ENCODE measurements around the gene SLC16A10. TPM values are rescaled to one million over a fixed set of nuclear protein-coding genes. Genes with fewer than 3 reads are reported as not detected.

SLC16A10 gene
- total and polyA plus RNA-seq, 2 donors (not counting 3 experiments of a cell fraction or from before 2014, with no cell fraction given) = not detected

DNA sequence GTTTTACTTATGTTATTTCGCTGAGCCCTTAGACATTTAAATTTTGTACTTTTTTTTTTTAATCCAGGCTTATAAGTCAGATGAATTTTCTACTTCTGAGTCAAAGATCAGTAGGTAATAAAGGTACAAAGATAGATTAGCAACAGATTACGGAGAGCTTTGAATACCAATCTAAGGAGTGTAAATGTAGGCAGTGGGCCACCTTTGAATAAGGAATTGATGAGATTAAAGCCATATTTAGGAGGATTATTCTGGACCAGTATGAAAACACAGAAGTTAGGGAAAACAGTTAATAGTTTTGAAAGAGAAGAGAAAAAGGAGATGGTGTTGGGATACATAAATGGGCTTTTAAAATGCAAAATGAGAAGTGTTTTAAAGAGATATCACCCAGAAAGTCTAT is 117.6 kb downstream of the SLC16A10 start:
- no TSS peak for BruUV-seq (replicated peaks)
- POLR2A ChIA-PET = no interaction called here
- dilution Hi-C loops (cut with MboI; ENCODE audit: extremely low pct_ligation_motif_present, low sequenced_read_pairs) (no loop called here), intact Hi-C loops (cut with micrococcal nuclease) (no loop called here)
- Histone ChIP-seq H3K27me3 (ENCODE audit: control insufficient read depth in 2 of 2, insufficient read depth in 2 of 2, low read length in 2 of 2) (peaks cover 7 to 10% of the 10 kb centered on the region in 2 experiments), H3K9me1 (replicated peaks; ENCODE audit: control insufficient read depth, extremely low read depth, insufficient read depth, low read length) (no peaks in the 10 kb centered on the region), H3K4me3 (replicated peaks in 1 of 3; ENCODE audit: insufficient read depth in 1 of 3, low read depth in 1 of 3, low read length in 3 of 3) (no peak overlapping the region), H3K27ac (ENCODE audit: insufficient read depth, low read depth, low read length) (no peak overlapping the region), H3K9ac (replicated peaks; ENCODE audit: extremely low read depth, insufficient read depth, low read length) (no peak overlapping the region), H3K9me3 (replicated peaks; ENCODE audit: control insufficient read depth, insufficient read depth, low read length) (no peaks in the 10 kb centered on the region), H4K20me1 (replicated peaks; ENCODE audit: control insufficient read depth, extremely low read depth, insufficient read depth, low read length) (no peaks in the 10 kb centered on the region), H3K36me3 (ENCODE audit: control insufficient read depth in 2 of 2, extremely low read depth in 1 of 2, insufficient read depth in 2 of 2, low read length in 2 of 2) (no peaks in the 10 kb centered on the region), H2AFZ (ENCODE audit: low read depth, low read length) (no peak overlapping the region), H3K4me2 (ENCODE audit: insufficient read depth, low read length) (no peak overlapping the region), H3K4me1 (ENCODE audit: control insufficient read depth, extremely low read depth, insufficient read depth, low read length) (no peaks in the 10 kb centered on the region), H3K79me2 (ENCODE audit: control insufficient read depth, insufficient read depth, low read length) (no peaks in the 10 kb centered on the region)
- FAIRE-seq (no peak), DNase-seq (ENCODE audit: low read depth, low spot score) (no peak)
- CTCF ChIA-PET = interaction anchor here (5.8 kb wide), 1 partner anchor 146 kb away, joined by 64 read pairs; no protein-coding TSS in a partner anchor
- TF ChIP-seq MAX (IDR thresholded peaks at IDR 0.05; ENCODE audit: insufficient read depth, insufficient read length) (no peak), POLR2AphosphoS5 (IDR thresholded peaks at IDR 0.05; ENCODE audit: insufficient read depth, low read depth, low read length) (no peak), POLR2A (IDR thresholded peaks at IDR 0.05; ENCODE audit: low read depth, low read length) (no peak), EZH2 (IDR thresholded peaks at IDR 0.05; ENCODE audit: borderline replicate concordance, low read depth, low read length, severe bottlenecking) (no peak), MYC (IDR thresholded peaks at IDR 0.05; ENCODE audit: low read depth, low read length) (no peak), GATA2 (IDR thresholded peaks at IDR 0.05; ENCODE audit: insufficient read depth, insufficient read length, low read depth, low read length) (no peak), FOS (IDR thresholded peaks at IDR 0.05; ENCODE audit: borderline replicate concordance, insufficient read depth, low read length) (no peak), JUN (IDR thresholded peaks at IDR 0.05; ENCODE audit: borderline replicate concordance, insufficient read depth, insufficient read length, low read depth) (no peak)
- TF ChIP-seq, protein P1, sequence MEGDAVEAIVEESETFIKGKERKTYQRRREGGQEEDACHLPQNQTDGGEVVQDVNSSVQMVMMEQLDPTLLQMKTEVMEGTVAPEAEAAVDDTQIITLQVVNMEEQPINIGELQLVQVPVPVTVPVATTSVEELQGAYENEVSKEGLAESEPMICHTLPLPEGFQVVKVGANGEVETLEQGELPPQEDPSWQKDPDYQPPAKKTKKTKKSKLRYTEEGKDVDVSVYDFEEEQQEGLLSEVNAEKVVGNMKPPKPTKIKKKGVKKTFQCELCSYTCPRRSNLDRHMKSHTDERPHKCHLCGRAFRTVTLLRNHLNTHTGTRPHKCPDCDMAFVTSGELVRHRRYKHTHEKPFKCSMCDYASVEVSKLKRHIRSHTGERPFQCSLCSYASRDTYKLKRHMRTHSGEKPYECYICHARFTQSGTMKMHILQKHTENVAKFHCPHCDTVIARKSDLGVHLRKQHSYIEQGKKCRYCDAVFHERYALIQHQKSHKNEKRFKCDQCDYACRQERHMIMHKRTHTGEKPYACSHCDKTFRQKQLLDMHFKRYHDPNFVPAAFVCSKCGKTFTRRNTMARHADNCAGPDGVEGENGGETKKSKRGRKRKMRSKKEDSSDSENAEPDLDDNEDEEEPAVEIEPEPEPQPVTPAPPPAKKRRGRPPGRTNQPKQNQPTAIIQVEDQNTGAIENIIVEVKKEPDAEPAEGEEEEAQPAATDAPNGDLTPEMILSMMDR (IDR thresholded peaks at IDR 0.05; ENCODE audit: extremely low read depth in 1 of 2, insufficient read depth in 1 of 2, low read depth in 1 of 2, low read length in 2 of 2) = no peak

All from endothelial cell of umbilical vein (primary cell).